ENCODE data around the gene MEPCE. TPM values are rescaled to one million over a fixed set of nuclear protein-coding genes. Genes with fewer than 3 reads are reported as not detected.
A peak's percentile ranks its signal among the peaks of the same experiment; 100 is the strongest.

Gene MEPCE
- total and polyA plus RNA-seq, 10 of the 15 experiments (the other 5 are each of a cell fraction or from before 2014, with no cell fraction given) = 8.2 to 48.0 (median 22.1) TPM

DNA sequence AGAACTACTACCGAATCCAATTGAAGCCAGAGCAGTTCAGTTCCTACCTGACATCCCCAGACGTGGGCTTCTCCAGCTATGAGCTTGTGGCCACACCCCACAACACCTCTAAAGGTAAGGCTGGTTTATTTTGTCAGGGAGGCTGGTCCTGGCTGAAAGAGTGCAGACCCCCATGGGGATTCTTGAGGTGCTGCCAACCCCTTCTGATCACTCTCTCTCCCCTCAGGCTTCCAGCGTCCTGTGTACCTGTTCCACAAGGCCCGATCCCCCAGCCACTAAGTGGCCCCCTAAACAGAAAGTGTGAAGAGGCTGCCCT lies 3.6 kb downstream of the MEPCE start:
- no peaks in the 10 kb centered on the region for H3K27me3 ChIP-seq (replicated peaks in 1 of 2; ENCODE audit: control insufficient read depth in 2 of 2, insufficient read depth in 2 of 2, low read length in 1 of 2)
- peak overlapping the region; percentile 0; the same call in 1 of the 2 replicates for H3K4me2 ChIP-seq (ENCODE audit: control insufficient read depth, insufficient read depth)
- TF ChIP-seq, protein P1, sequence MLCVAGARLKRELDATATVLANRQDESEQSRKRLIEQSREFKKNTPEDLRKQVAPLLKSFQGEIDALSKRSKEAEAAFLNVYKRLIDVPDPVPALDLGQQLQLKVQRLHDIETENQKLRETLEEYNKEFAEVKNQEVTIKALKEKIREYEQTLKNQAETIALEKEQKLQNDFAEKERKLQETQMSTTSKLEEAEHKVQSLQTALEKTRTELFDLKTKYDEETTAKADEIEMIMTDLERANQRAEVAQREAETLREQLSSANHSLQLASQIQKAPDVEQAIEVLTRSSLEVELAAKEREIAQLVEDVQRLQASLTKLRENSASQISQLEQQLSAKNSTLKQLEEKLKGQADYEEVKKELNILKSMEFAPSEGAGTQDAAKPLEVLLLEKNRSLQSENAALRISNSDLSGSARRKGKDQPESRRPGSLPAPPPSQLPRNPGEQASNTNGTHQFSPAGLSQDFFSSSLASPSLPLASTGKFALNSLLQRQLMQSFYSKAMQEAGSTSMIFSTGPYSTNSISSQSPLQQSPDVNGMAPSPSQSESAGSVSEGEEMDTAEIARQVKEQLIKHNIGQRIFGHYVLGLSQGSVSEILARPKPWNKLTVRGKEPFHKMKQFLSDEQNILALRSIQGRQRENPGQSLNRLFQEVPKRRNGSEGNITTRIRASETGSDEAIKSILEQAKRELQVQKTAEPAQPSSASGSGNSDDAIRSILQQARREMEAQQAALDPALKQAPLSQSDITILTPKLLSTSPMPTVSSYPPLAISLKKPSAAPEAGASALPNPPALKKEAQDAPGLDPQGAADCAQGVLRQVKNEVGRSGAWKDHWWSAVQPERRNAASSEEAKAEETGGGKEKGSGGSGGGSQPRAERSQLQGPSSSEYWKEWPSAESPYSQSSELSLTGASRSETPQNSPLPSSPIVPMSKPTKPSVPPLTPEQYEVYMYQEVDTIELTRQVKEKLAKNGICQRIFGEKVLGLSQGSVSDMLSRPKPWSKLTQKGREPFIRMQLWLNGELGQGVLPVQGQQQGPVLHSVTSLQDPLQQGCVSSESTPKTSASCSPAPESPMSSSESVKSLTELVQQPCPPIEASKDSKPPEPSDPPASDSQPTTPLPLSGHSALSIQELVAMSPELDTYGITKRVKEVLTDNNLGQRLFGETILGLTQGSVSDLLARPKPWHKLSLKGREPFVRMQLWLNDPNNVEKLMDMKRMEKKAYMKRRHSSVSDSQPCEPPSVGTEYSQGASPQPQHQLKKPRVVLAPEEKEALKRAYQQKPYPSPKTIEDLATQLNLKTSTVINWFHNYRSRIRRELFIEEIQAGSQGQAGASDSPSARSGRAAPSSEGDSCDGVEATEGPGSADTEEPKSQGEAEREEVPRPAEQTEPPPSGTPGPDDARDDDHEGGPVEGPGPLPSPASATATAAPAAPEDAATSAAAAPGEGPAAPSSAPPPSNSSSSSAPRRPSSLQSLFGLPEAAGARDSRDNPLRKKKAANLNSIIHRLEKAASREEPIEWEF (IDR thresholded peaks at IDR 0.05; ENCODE audit: insufficient replicate concordance, low read depth, low read length) = no peak
- no peak for TF ChIP-seq BCL11A (IDR thresholded peaks at IDR 0.05; ENCODE audit: low read depth, low read length)
- no peak for TF ChIP-seq HCFC1 (IDR thresholded peaks at IDR 0.05; ENCODE audit: low read length)
- no peak for TF ChIP-seq BACH1 (IDR thresholded peaks at IDR 0.05; ENCODE audit: borderline replicate concordance)
- no peak overlapping the region for H3K9ac ChIP-seq (ENCODE audit: control insufficient read depth, insufficient read depth, low read length)
- FAIRE-seq = no peak
- peaks cover 56% of the 10 kb centered on the region for H3K79me2 ChIP-seq (ENCODE audit: control insufficient read depth, insufficient read depth, low read length)
- no TSS peak for BruUV-seq (replicated peaks)
- H4K20me1 ChIP-seq (ENCODE audit: control insufficient read depth, insufficient read depth) = no peaks in the 10 kb centered on the region
- RAD21 ChIA-PET (ENCODE audit: unreplicated experiment) = interaction anchor here (1.3 to 2.0 kb wide), 2 partner anchors 58 to 67 kb away, joined by 3 to 4 read pairs; no protein-coding TSS in a partner anchor
- in situ Hi-C loops (cut with MboI) (no loop called here), intact Hi-C loops (cut with micrococcal nuclease; ENCODE audit: unreplicated experiment) (no loop called here)
- peaks cover 5 to 16% of the 10 kb centered on the region in 2 experiments; a peak in 3 of 4 replicates for H3K36me3 ChIP-seq (ENCODE audit: control insufficient read depth in 2 of 2, insufficient read depth in 2 of 2, low read length in 1 of 2)
- SMC1A ChIA-PET (ENCODE audit: uncharacterized antibody, unreplicated experiment) = no interaction called here
- CTCF ChIA-PET = interaction anchor here (1.9 kb wide), 1 partner anchor 58 kb away, joined by 4 read pairs; no protein-coding TSS in a partner anchor
- H3K27ac ChIP-seq (ENCODE audit: control insufficient read depth, insufficient read depth) = no peak overlapping the region
- no peak for ATAC-seq
- peaks cover 24% of the 10 kb centered on the region for H3K4me1 ChIP-seq (ENCODE audit: control insufficient read depth, insufficient read depth, low read length)
- POLR2A ChIA-PET = interaction anchor here (0.9 to 1.0 kb wide), 2 partner anchors 26 to 31 kb away, joined by 3 to 5 read pairs; partner anchors contain the start of gene SPACDR
- no peak for DNase-seq (ENCODE audit: low read depth, low spot score)
- no peaks in the 10 kb centered on the region for H3K9me3 ChIP-seq (replicated peaks; ENCODE audit: control insufficient read depth, insufficient read depth, low read length)
- 36% methylated on average over 4 of the region's 4 CpGs for WGBS (ENCODE audit: insufficient coverage, insufficient replicate concordance, low lambda C conversion rate, missing lambda C conversion rate)
- H3K4me3 ChIP-seq = no peak overlapping the region
- no peak overlapping the region for H2AFZ ChIP-seq (ENCODE audit: control insufficient read depth, low read depth, low read length)

All from GM12878 (cell line).